Inferior parietal cortex (tissue), 1 donor: Measurements from ENCODE around the gene CHRNE.
A peak's percentile ranks its signal among the peaks of the same experiment; 100 is the strongest.
"Not testable (repeated sequence)": the region's sequence is repeated elsewhere in the genome, so short reads cannot be mapped to it uniquely, and the experiment has no call there.

Experiments used
- DNase-seq: peaks from one replicate; pipeline ENCODE4 v3.0.0-alpha.2; 2016; ENCODE audit errors: extremely low spot score

The CHRNE gene

DNA sequence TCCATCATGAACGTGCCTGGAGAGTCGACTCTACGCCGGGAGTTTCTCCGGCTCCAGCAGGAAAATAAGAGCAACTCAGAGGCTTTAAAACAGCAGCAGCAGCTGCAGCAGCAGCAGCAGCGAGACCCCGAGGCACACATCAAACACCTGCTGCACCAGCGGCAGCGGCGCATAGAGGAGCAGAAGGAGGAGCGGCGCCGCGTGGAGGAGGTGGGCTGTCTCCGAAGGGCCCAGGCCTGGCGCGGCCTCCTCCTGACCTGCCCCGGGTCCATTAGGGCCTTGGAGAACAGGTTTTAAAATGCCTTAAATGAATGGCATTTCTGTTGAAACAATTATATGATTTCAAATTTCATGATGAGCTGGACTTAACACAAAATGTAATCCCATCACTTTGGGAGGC lies 15.3 kb downstream of the CHRNE start:
- no peak for DNase-seq

DNA sequence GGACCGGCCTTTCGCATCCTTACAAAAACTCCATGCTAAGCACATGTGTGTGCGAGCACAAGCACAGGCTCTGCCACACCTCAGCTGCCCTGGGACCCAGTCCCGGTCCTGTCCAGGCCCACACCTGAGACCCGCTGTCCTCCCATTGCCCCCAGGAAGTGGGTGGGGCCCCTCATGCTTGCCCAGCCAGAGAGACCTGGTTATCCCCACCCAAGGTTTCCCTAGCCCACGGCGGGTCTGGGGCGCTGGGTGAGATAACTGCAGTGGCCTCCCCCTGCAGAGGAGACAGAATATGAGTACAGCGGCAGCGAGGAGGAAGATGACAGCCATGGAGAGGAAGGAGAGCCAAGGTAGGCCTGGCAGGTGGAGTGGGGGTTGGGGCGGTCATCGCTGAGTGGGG lies 16.1 kb downstream of the CHRNE start:
- DNase-seq = no peak

DNA sequence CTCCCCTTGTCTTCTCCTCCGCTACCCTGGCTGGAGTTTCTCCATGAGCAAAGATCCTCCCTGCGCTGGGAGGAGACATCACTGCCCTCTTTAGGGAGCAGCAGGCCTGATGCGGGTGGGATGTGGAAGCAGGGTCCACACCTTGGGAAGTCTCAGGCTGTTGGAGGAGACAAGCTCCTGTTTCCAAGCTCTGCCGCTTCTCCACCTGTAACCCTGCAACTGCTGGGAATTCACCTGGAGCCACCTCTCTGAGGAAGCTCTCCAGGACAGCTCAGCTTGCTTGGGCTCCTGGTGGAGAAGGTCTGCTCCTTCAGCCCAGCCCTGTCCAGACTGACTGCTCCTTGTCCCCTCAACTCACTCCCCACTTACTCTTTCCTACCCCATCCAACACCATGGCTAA lies 18.4 kb downstream of the CHRNE start:
- DNase-seq = no peak

DNA sequence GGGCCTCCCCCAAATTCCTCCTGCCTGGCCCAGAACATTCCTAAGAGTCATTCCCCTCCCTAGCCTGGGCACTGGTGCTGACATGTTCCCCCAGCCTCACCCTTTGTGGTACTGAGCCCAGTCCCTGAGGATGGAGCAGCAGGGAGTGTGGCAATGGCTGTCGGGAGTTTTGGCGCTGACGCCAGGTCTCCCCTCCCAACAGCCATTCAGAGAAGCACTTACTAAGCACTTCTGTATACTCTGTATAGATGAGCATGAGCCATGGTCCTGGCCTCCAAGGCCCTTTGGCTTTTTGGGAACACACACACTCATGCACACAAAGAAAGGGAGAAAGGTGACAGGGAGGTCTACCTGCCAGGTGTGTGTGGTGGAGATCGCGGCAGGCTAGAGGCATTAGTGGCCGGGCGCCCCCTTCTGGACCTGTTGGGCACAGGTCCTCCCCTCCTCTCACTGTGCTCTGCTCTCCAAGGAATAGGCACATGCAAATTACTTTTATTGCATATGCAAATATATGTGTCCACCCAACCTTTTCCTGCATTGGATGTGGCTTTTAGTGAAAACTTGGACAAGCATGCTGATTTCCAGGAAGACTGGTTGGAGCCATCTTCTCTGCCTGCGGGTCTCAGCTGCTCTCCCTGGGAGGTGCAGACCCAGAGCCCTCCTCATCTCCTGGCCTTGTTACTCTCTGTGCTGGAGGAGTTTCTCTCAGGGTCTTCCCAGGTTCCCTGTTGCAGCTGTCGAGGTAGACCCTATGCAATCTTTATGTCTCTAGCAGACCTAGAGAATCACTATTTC lies 20.9 kb downstream of the CHRNE start:
- peak; percentile 70 for DNase-seq

DNA sequence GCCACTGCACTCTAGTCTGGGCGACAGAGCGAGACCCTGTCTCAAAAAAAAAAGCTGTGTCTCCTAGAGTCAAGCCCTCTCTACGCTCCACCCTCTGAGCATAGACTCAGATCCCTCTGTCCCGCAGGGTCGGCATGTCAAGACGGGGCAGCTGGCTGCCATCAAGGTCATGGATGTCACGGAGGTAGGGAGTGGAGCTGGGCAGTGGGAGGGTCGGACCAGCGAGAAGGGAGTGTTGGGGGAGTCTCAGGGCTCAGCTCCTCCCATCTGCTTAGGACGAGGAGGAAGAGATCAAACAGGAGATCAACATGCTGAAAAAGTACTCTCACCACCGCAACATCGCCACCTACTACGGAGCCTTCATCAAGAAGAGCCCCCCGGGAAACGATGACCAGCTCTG lies 22.0 kb downstream of the CHRNE start:
- no peak for DNase-seq

DNA sequence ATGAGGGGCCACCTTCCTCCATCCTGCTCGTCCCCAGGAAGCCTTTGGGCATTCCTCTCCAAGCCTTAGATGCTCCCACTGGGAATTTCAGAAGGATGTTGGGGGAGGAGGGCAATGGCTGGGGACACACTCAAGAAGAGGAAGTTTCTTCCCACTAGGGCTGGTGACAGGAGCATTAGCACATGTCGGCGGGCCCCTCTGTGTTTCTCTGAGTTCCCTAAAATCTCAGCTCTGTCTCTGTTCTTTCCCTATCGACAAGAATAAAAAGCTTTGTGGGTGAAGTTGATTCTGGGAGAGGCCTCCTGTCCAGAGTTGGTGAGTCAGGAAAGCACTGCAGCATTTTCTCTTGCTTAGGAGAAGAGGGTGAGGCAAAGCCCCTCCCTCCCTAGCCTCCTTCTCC lies 23.3 kb downstream of the CHRNE start:
- DNase-seq = no peak

DNA sequence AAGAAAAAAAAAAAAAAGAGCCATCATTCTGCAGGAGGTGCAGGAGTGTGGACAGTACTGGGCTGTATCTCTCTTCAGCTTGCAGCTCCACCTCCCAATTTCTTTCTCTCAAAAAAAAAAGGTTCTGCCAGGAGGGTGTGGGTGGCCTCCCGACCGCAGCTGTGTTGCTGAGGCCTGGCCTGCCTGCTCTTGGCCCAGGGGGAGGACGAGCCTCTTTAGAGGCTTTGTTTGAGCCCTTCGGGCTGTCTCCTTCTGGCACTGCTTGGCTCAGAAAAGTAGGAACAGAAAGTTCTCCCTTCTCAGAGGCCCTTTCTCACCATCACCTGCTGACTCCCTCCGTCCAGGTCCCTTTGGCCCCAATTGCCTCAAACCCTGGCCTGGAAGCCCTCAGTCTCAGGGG lies 25.8 kb downstream of the CHRNE start:
- DNase-seq = no peak

DNA sequence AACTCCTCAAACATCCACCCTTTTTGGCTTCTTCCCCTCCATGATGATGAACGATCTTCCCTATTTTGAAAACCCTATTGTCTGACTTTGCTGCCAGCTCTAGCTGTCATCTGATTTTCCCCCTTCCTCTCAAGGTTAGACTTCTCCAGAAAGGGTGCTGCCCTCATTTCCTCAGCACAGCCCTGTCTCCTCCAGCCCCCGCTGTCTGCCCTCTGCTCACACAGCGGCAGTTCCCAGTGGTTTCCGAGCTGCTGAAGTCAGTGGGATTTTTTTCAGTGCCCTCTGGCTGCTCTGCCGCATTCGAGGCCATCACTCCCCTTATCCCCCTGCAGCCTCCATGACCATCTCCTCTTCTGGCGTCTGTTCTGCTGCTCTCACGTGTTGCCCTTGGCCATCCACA lies 30.1 kb downstream of the CHRNE start:
- no peak for DNase-seq

DNA sequence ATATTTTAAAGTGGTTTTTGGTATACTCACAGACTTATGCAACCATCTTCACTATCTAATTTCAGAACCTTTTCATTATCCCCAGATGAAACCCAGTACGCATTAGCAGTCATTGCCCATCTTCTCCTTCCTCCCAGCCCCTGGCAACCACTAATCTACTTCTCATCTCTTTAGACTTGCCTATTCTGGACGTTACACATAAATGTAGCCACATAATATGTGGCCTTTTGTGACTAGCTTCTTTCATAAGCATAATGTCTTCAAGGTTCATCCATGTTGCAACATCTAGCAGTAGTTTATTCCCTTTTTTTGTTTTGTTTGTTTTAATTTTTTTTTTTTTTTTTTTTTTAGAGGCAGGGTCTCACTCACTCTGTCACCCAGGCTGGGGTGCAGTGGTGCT lies 32.0 kb downstream of the CHRNE start:
- DNase-seq = no peak

DNA sequence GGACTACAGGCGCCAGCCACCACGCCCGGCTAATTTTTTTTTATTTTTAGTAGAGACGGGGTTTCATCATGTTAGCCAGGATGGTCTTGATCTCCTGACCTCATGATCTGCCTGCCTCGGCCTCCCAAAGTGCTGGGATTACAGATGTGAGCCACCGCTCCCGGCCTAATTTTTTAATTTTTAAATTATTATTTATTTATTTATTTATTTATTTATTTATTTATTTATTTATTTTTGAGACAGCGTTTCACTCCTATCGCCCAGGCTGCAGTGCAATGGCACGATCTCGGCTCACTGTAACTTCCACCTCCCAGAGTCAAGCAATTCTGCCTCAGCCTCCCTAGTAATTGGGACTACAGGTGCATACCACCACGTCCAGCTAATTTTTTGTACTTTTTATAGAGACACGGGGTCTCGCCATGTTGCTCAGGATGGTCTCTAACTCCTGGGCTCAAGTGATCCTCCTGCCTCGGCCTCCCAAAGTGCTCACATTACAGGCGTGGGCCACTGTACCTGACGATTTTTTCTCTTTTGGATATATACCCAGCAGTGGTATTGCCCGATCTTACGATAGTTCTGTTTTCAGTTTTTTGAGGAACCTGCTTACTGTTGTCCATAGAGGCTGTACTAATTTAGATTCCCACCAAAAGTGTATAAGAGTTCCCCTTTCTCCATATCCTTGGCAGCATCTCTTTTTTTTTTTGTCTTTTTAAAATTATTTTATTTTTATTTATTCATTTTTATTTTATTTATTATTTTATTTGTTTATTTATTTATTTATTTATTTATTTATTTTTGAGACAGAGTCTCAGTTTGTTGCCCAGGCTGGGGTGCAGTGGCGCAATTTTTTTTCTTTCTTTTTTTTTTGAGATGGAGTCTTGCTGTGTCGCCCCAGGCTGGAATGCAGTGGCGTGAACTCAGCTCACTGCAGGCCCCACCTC lies 33.6 kb downstream of the CHRNE start:
- not testable (repeated sequence) for DNase-seq

DNA sequence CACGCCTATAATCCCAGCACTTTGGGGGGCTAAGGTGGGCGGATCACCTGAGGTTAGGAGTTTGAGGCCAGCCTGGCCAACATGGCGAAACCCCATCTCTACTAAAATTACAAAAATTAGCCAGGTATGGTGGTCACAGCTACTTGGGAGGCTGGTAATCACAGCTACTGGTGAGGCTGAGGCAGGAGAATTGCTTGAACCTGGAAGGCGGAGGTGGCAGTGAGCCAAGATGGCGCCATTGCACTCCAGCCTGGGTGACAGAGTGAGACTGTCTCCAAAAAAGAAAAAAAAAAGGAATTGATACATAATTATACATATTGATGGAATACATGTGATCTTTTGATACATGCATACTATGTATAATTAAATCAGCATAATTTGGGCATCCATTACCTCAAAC lies 35.4 kb downstream of the CHRNE start:
- DNase-seq = not testable (repeated sequence)

DNA sequence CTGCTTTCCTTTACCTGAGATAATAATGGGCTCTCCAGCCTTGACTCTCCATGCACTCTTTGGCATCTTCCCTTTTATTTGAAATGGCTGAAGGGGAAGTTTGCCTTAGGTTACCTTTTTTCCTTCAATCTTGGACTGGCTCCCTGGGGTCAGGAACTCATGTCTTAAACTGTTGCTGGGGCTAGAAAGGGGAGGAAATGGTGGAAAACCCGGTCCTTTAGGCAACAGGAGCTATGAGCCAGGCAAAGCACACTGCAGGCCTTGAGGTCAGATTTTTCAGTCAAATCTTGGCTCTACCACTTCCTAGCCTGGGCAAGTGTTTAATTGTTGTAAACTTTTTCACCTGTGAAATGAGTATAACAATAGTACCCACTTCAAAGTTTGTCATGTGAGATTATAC lies 39.6 kb downstream of the CHRNE start:
- no peak for DNase-seq

DNA sequence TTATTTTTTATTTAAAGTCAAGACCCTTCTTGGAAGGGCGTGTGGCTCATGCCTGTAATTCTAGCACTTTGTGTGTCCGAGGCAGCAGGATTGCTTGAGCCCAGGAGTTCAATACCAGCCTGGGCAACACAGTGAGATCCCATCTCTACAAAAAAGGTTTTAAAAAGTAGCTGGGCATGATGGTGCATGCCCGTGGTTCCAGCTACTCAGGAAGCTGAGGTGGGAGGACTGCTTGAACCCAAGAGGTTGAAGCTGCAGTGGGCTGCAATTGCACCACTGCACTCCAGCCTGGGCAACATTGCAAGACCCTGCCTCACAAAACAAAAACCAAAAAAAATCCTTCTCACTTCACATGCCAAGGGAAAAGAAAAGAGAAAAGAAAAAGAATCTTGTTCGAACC lies 40.2 kb downstream of the CHRNE start:
- DNase-seq = no peak

DNA sequence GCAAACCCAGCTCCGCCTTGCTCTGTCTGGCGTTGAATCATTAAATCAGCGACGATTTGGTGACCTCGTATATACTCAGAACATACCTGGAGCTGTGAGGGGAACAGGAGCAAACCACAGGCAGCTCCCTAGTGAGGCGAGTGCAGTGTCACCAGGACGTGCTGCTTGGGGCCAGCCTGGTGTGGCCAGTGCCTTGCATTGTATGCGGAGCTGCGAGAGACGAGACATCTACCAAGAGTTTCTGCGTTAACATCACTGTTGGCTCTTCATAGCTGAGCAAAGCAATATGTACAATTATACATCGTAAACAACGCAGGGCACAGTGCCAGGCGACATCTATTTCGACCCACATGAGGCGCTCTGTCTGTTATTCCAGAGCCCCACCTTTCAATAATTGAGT lies 41.8 kb downstream of the CHRNE start:
- DNase-seq = no peak

DNA sequence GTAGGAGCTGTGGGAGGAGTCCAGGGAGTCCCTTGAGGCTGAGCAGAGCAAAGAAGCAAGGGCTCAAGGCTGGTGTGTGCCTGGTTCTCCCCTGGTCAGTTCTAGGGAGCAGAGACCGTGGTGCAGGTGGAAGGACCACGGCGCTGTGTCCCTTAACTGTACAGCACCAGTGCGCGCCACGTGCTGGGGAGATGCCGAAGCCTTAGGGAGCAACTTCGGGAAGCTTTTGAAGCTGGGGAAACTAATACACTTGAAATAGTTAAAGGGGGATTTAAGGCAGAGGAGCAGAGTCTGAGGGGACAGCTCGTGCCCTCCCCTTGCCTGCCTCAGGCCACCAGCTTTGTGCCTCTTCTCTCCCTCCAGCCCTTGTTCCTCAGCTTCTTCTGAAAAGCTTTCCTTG lies 42.2 kb downstream of the CHRNE start:
- DNase-seq = no peak

DNA sequence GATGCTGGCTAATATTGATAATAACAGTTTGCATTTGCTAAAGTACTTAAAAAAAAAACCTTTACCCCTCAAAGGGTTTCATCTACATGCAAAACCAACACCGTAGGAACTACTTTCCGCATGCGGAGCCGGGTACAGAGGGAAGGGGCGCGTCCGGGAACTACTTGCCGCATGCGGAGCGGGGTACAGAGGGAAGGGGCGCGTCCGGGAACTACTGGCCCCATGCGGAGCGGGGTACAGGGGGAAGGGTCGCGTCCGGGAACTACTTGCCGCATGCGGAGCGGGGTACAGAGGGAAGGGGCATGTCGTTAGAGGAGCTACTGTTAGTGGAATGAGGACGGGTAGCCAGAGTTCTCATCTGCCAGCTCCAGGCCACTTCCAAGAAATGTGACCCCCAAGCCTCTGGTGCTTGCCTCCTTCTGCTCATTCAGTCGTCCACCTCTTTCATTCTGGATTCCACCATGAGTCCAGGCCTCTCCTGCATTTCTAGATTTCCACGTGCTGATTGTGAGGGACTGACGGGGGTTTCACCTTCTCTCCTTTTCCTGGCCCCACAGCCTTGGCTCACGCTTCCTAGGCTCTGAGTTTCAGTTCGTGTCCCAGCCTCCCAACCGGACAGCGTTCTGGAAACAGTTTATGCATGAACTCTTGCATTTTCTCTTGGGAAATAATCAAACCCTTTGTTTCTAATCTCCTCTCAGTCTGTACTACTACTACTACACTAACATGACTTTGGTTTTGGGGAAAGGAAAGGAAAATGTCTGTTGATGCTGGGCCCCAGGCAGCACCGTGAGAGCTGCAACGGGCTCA lies 42.9 kb downstream of the CHRNE start:
- no peak for DNase-seq

DNA sequence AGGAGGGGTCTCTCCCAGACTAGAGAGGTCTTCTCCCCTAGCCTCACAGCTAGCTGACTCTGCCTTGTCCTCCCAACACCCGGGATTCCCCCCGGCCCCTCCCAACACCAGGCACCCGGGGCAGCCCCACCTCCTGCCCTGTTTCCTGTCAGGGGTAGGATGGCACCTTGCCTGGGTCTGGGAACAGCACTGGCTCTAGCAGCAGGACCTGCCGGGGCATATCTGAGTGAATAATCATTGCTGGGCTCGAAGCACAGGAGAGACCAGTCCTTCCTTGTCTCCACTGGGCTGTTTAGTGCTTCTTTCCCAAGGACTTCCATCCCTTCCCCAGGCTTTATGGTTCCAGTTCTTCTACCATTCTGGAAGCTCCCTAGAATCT lies 44.0 kb downstream of the CHRNE start:
- DNase-seq = no peak

DNA sequence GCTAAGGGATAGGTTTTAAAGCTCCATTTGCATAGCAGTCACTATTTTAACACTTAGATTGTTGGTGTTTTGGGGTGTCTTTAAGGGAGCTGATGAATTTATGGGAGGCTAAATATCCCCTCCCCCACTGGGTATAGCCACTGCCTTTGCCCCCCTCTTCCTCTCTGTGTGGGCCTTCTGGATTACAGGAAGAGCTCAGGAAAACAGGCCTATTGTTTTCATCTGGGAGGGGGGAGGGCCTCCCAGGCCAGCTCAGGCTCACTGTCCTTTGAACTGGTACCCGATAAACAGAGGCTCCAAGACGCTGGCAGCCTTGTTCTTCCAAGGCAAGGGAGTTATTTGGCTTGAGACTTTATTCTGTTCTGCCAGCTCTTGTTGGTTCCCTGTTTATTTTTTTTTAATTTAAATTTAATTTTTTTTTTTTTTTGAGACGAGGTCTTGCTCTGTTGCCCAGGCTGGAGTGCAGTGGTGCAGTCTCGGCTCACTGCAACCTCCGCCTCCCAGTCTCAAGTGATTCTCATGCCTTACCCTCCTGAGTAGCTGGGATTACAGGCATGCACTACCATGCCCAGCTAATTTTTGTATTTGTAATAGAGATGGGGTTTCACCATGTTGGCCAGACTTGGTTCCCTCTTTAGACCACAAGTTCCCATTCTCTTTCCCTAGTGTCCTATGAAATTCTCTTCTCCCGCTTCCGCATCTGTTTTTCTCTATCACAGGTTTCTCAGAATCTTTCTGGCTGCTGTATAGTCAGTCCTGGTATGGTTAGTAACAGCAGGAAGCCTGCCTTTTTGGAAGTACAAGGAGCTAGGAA lies 44.6 kb downstream of the CHRNE start:
- DNase-seq = peak; percentile 75

DNA sequence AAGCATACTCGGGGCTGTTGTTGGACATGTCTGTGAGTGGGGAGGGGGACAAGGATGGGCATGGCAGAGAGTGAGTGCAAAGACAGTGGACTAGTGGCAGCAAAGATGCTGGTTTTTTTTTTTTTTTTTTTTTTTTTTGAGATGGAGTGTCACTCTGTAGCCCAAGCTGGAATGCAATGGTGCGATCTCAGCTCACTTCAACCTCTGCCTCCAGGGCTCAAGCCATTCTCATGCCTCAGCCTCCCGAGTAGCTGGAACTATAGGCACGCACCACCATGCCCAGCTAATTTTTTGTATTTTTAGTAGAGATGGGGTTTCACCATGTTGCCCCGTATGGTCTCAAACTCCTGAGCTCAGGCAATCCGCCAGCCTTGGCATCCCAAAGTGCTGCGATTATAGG lies 45.6 kb downstream of the CHRNE start:
- not testable (repeated sequence) for DNase-seq

DNA sequence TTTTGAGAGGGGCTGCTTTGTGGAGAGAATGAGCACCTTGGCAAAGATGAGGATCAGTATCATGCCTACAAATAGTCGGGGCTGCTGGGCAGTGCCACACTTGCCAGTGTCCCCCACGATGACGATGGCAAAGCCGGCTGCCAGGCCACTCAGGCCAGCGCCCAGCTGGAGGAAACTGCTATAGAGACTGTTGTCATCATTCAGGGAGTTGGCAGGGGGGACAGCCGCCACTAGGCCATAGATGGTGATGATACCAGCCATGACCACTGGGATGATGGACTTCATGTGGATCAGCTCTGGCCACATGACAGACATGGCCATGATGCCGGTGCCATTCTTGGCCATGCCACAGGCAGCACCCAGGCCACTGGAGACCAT lies 46.0 kb downstream of the CHRNE start:
- DNase-seq = no peak

DNA sequence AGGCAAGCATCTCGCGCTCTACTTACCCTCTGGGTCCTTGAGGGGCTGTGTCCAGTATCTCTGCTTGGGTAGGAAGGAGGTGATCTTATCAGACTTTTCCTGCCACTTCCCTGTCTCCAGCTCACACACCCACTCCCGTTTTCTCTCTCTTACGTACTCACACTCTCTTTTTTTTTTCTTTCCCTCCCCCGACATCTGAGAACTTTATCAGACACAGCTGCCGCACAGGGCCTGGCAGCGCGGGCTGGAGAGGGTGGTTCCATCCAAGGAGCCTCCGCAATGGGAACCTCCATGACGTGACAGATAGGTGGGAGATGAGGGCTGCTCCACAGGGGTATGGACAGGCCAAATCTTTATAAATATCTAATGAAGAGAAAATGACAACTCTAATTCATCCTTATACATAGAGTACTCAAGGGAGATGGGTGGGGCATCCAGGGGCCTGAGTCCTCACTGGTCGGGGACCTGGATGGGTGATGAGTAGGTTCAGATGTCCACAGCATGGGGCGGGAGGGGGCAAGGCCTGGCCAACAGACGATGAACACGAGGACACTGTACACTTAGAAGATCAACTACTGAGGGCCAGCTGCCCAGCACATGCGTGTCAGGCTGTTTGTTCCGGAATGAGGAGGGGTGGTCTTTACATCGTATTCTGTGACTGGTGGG lies 46.5 kb downstream of the CHRNE start:
- no peak for DNase-seq
